Sigmoid colon (tissue), 7 donors: ENCODE results near the gene DCAF12. TPM values are rescaled to one million over a fixed set of nuclear protein-coding genes. Genes with fewer than 3 reads are reported as not detected.

Experiments
- DNase-seq: peaks from one replicate; pipeline ENCODE4 v3.0.0-alpha.2; 2019
- H3K27ac ChIP-seq, 4 donors: fragments of 200-600 bp; sonication (generic); one replicate each; pipeline ENCODE4 v1.5.1; 2016 to 2019; ENCODE audit warnings: mild to moderate bottlenecking in 1 of 4
- H3K27me3 ChIP-seq, 3 donors: fragments of 200-600 bp; sonication (generic); one replicate each; pipeline ENCODE4 v1.5.1; 2019; ENCODE audit warnings: mild to moderate bottlenecking in 1 of 3
- H3K36me3 ChIP-seq, 4 donors: fragments of 200-600 bp; sonication (generic); one replicate each; pipeline ENCODE4 v1.5.1; 2016 to 2019
- H3K4me1 ChIP-seq, 4 donors: fragments of 200-600 bp; sonication (generic); one replicate each; pipeline ENCODE4 v1.5.1; 2017 to 2019
- H3K4me3 ChIP-seq, 4 donors: fragments of 200-600 bp; sonication (generic); one replicate each; pipeline ENCODE4 v1.5.1; 2017 to 2019; ENCODE audit warnings: mild to moderate bottlenecking in 2 of 4, moderate library complexity in 1 of 4
- H3K9me3 ChIP-seq, 4 donors: fragments of 200-600 bp in 3 of 4; sonication (generic) in 3 of 4; one replicate each; pipeline versions ENCODE4 v1.5.1 to v1.6.1; 2013 to 2019
- EP300 ChIP-seq, 4 donors: sonication (generic); formaldehyde crosslinking; IDR thresholded peaks; one replicate each; pipeline ENCODE4 v1.6.1; 2017; ENCODE audit warnings: antibody characterized with exemption in 4 of 4
- POLR2A ChIP-seq, 2 donors: fragments of 450-650 bp; IDR thresholded peaks; one replicate each; pipeline ENCODE4 v1.6.1; 2016; ENCODE audit warnings: antibody characterized with exemption in 2 of 2, mild to moderate bottlenecking in 2 of 2, moderate library complexity in 2 of 2
- POLR2AphosphoS5 ChIP-seq, 4 donors: sonication (generic); formaldehyde crosslinking; IDR thresholded peaks; one replicate each; pipeline ENCODE4 v1.6.1; 2017; ENCODE audit warnings: antibody characterized with exemption in 4 of 4
- WGBS, 2 donors: extraction: QIAGEN DNeasy Blood & Tissue Kit; methylation state at CpG; one replicate each; pipeline ENCODE4 v1.1.7; 2013; 5-methylcytosine and 5-hydroxymethylcytosine counted together
- intact Hi-C: fragments of 100-400 bp; cut with DNase I; formaldehyde crosslinking; loops from one replicate; pipeline ENCODE4 v1.15.1; 2023
- polyA plus RNA-seq, 3 donors: library from polyadenylated mRNA; stranded (reverse); fragments of 200-250 nt; gene quantifications; one replicate each; pipeline ENCODE4 v1.2.3, GENCODE V29; 2013
- total RNA-seq, 4 donors: library from RNA; depleted of rRNA; stranded (reverse); fragments of >200 nt; gene quantifications; one replicate each; pipeline ENCODE4 v1.1.0, GENCODE V29; 2016
- TF ChIP-seq, protein P1 (sequence below), 4 experiments: fragments of 450-650 bp in 3 of 4; fragments of 200-600 bp in 1 of 4; IDR thresholded peaks; one replicate each; pipeline ENCODE4 v1.5.1; 2016 to 2019; ENCODE audit warnings: antibody characterized with exemption in 4 of 4, mild to moderate bottlenecking in 3 of 4, moderate library complexity in 2 of 4
- donor health status: healthy with polysubstance abuse.
- donor health status: Bipolar disorder and iron deficiency.
- donor health status: healthy.

Gene DCAF12
- total and polyA plus RNA-seq, 7 donors, result 14.3 to 33.8 (median 21.8) TPM

DNA sequence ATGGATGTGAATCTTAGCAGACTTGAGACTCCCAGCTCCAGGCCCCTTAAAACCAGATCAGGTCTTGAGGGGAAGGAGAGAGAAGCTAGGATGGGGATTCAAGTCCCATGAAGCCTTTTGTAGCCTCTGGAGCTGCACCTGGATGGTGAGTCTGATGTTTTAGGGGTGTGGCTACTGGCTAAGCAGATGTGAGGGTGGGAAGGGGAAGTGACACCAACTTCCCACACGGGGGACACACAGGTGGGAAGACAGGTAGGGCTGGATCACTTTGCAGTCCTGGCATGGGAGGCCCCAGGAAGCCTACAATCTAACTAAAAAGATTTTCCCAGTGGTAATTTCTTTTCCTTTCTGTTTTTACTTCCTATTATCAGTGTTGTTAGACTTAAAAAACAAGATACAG is 39.1 kb downstream of the DCAF12 start:
- H3K27ac ChIP-seq, result peak overlapping the region; percentile 45 to 82 (median 80)
- TF ChIP-seq EP300 (IDR thresholded peaks at IDR 0.05) (no peak), POLR2AphosphoS5 (IDR thresholded peaks at IDR 0.05) (no peak), POLR2A (IDR thresholded peaks at IDR 0.05) (no peak)
- TF ChIP-seq, protein P1, sequence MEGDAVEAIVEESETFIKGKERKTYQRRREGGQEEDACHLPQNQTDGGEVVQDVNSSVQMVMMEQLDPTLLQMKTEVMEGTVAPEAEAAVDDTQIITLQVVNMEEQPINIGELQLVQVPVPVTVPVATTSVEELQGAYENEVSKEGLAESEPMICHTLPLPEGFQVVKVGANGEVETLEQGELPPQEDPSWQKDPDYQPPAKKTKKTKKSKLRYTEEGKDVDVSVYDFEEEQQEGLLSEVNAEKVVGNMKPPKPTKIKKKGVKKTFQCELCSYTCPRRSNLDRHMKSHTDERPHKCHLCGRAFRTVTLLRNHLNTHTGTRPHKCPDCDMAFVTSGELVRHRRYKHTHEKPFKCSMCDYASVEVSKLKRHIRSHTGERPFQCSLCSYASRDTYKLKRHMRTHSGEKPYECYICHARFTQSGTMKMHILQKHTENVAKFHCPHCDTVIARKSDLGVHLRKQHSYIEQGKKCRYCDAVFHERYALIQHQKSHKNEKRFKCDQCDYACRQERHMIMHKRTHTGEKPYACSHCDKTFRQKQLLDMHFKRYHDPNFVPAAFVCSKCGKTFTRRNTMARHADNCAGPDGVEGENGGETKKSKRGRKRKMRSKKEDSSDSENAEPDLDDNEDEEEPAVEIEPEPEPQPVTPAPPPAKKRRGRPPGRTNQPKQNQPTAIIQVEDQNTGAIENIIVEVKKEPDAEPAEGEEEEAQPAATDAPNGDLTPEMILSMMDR (IDR thresholded peaks at IDR 0.05), result no peak
- DNase-seq, result no peak
- WGBS, 2 donors, result 15 to 24% methylated on average over 1 of the region's 1 CpG
- no peaks in the 10 kb centered on the region for H3K27me3 ChIP-seq
- no peak overlapping the region for H3K4me3 ChIP-seq
- H3K4me1 ChIP-seq, result peaks cover 0 to 45% (median 34%) of the 10 kb centered on the region in 4 donors
- intact Hi-C loops, result no loop called here
- H3K9me3 ChIP-seq, result no peaks in the 10 kb centered on the region
- peaks cover 13 to 57% (median 44%) of the 10 kb centered on the region in 4 donors for H3K36me3 ChIP-seq

DNA sequence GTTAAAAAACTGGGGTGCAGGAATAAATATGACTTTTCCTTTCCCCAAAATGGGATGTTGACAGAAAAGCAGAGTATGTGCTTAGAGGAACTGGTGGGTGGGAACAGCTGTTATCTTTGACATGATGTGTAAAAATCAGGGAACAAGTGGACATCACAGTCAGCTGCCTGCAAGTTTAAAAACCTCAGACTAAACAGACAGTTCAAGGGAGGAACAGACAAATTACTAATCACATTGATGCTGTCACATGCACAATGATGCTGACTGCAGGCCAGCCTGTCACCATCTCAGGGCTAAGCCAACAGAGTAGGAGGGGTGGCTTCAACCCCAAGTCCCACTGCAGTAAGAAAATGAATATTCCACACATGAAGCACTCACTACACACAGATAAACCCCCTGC is 39.6 kb downstream of the DCAF12 start:
- no peaks in the 10 kb centered on the region for H3K27me3 ChIP-seq
- no peak for DNase-seq
- H3K4me3 ChIP-seq, result no peak overlapping the region
- no peaks in the 10 kb centered on the region for H3K9me3 ChIP-seq
- peak overlapping the region; percentile 45 to 82 (median 80) for H3K27ac ChIP-seq
- TF ChIP-seq POLR2A (IDR thresholded peaks at IDR 0.05) (no peak), EP300 (IDR thresholded peaks at IDR 0.05) (no peak), POLR2AphosphoS5 (IDR thresholded peaks at IDR 0.05) (no peak)
- TF ChIP-seq, protein P1 (IDR thresholded peaks at IDR 0.05), result no peak
- H3K4me1 ChIP-seq, result peaks cover 0 to 45% (median 34%) of the 10 kb centered on the region in 4 donors
- intact Hi-C loops, result no loop called here
- H3K36me3 ChIP-seq, result peaks cover 8 to 52% (median 43%) of the 10 kb centered on the region in 4 donors

DNA sequence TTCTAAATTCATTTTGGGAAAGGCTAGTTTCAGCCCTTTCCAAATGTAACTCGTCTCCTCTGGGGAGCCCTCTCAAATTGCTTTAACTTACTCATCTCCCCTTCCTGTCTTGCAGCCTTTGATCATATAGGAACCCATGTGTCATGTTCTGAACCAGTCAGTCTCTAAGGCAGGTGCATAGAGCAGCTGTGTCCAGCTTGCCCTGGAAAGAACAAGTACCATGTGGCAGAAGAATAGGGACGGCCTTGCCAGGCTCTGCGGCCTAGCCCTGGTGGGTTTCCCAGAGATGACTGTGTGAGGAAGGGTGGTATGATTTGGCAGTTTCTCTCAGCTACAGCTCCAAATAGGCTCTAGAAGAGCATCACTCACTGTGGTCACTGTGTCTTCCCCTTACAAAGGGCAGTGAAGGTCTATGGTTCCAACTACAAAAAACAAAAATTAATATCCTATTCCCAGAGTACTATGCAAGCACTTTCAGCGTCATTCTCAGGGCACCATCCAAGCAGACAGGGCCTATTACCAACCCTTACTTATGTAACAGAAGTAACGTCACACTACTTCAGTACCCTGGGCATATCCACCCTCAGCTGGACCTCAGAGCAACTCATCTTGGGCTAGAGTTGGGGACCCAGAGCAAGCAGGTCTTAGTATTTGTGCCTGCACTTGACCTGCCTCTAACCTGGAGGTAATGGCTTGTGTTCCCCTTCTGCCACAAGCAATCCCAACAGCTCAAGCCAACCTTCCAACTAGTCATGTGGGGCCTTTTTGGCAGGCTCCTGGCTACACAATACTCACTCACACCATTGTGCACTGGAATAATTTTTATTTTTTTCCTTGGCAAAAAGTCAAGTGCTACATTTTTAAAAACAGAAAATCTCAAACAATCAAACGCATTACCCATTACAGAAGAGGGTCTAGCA is 40.7 kb downstream of the DCAF12 start:
- intact Hi-C loops, result no loop called here

DNA sequence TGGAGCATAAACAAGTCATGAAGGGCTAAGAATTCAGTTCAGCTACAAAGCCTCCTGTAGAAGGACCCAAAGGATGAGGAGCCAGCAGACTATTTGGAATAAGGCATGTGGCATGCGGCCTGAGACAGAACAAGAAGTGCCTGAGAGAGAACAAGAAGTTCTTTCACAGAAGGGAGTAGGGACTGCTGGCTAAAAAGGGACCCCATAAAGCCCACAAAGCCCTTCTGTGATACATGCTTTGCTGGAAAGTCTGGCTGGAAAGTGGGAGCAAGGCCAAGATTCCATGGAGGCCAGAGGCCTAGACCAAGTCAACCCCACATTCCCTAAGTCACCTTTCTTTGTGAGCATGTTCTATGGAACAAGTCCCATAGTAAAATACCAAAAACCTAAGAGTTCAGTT is 41.9 kb downstream of the DCAF12 start:
- peaks cover 0 to 45% (median 34%) of the 10 kb centered on the region in 4 donors for H3K4me1 ChIP-seq
- no peaks in the 10 kb centered on the region for H3K27me3 ChIP-seq
- WGBS, 2 donors, result 34 to 81% methylated on average over 1 of the region's 1 CpG
- peak in 3 of 4 donors; percentile 47 to 68 (median 52) for TF ChIP-seq POLR2AphosphoS5 (IDR thresholded peaks at IDR 0.05)
- TF ChIP-seq, protein P1 (IDR thresholded peaks at IDR 0.05), result no peak
- TF ChIP-seq EP300 (IDR thresholded peaks at IDR 0.05), result peak in 3 of 4 donors; percentile 55 to 87 (median 60)
- DNase-seq, result peak; percentile 85
- no peak overlapping the region for H3K4me3 ChIP-seq
- peak overlapping the region; percentile 69 to 82 (median 80) for H3K27ac ChIP-seq
- intact Hi-C loops, result no loop called here
- H3K9me3 ChIP-seq, result no peaks in the 10 kb centered on the region
- H3K36me3 ChIP-seq, result peaks cover 0 to 29% (median 23%) of the 10 kb centered on the region in 4 donors

More for the DNA sequence above, 40.7 kb downstream of the DCAF12 start:
- peaks cover 0 to 45% (median 34%) of the 10 kb centered on the region in 4 donors for H3K4me1 ChIP-seq
- TF ChIP-seq POLR2AphosphoS5 (IDR thresholded peaks at IDR 0.05) (no peak), EP300 (IDR thresholded peaks at IDR 0.05) (no peak), POLR2A (IDR thresholded peaks at IDR 0.05) (no peak)
- TF ChIP-seq, protein P1 (IDR thresholded peaks at IDR 0.05), result no peak
- peaks cover 7 to 41% (median 34%) of the 10 kb centered on the region in 4 donors for H3K36me3 ChIP-seq
- no peak overlapping the region for H3K4me3 ChIP-seq
- 89 to 90% methylated on average over 6 of the region's 6 CpGs for WGBS, 2 donors
- H3K27ac ChIP-seq, result peak overlapping the region; percentile 69 to 82 (median 80)
- H3K9me3 ChIP-seq, result no peaks in the 10 kb centered on the region
- peak; percentile 48 for DNase-seq
- no peaks in the 10 kb centered on the region for H3K27me3 ChIP-seq
